NCI-H1694 treated with DMSO at 0.1 percent for 48 hours (cell line): ENCODE data around the gene AMPH.

Experiments used
- DNase-seq: peaks from one replicate; lab custom pipeline; 2025; lab: John Stamatoyannopoulos, UW

The AMPH gene

GRCh38 chr7:38463277-38464225, 167.6 kb downstream of the AMPH start:
- DNase-seq, result no peak

- DNase-seq, result no peak
Measured at GRCh38 chr7:38462819-38463218, 168.4 kb downstream of the AMPH start.

GRCh38 chr7:38461887-38462286, 169.3 kb downstream of the AMPH start:
- DNase-seq, result no peak

GRCh38 chr7:38453826-38454225, 177.3 kb downstream of the AMPH start:
- DNase-seq, result no peak

- DNase-seq, result no peak
Measured at GRCh38 chr7:38453168-38453567, 178.0 kb downstream of the AMPH start.

GRCh38 chr7:38452681-38453108, 178.5 kb downstream of the AMPH start:
- DNase-seq, result no peak

- peak; percentile 34 for DNase-seq
Measured at GRCh38 chr7:38451840-38452239, 179.3 kb downstream of the AMPH start.

GRCh38 chr7:38448584-38449234, 182.5 kb downstream of the AMPH start:
- no peak for DNase-seq

GRCh38 chr7:38448054-38448453, 183.1 kb downstream of the AMPH start:
- no peak for DNase-seq

- no peak for DNase-seq
Measured at GRCh38 chr7:38438970-38439369, 192.2 kb downstream of the AMPH start.

GRCh38 chr7:38432671-38433070, 198.5 kb downstream of the AMPH start:
- DNase-seq, result no peak

GRCh38 chr7:38432080-38432479, 199.1 kb downstream of the AMPH start:
- no peak for DNase-seq

- no peak for DNase-seq
Measured at GRCh38 chr7:38429057-38429456, 202.1 kb downstream of the AMPH start.

GRCh38 chr7:38428041-38428440, 203.1 kb downstream of the AMPH start:
- no peak for DNase-seq

GRCh38 chr7:38427279-38427955, 203.8 kb downstream of the AMPH start:
- no peak for DNase-seq

- DNase-seq, result no peak
Measured at GRCh38 chr7:38425509-38425908, 205.7 kb downstream of the AMPH start.

- DNase-seq, result no peak
Measured at GRCh38 chr7:38424750-38425463, 206.3 kb downstream of the AMPH start.

- no peak for DNase-seq
Measured at GRCh38 chr7:38413784-38414183, 217.4 kb downstream of the AMPH start.

GRCh38 chr7:38411404-38411803, 219.8 kb downstream of the AMPH start:
- peak; percentile 4 for DNase-seq

- no peak for DNase-seq
Measured at GRCh38 chr7:38410056-38410455, 221.1 kb downstream of the AMPH start.

- no peak for DNase-seq
Measured at GRCh38 chr7:38409531-38409930, 221.6 kb downstream of the AMPH start.

GRCh38 chr7:38398725-38399321, 232.3 kb downstream of the AMPH start:
- peak; percentile 13 for DNase-seq
